Measurements from ENCODE around the gene KCNAB3.

GRCh38 chr17:7909089-7909488 lies 20.6 kb downstream of the KCNAB3 start:
- TF ChIP-seq REST (IDR thresholded peaks at IDR 0.05; ENCODE audit: low read depth) (no peak), USF1 (IDR thresholded peaks at IDR 0.05) (no peak), MAX (IDR thresholded peaks at IDR 0.05) (no peak), CREB1 (IDR thresholded peaks at IDR 0.05; ENCODE audit: low read depth) (no peak)
